Measurements from ENCODE around the gene SUMF2.
"Not testable (repeated sequence)": the region's sequence is repeated elsewhere in the genome, so short reads cannot be mapped to it uniquely, and the experiment has no call there.

The SUMF2 gene

GRCh38 chr7:56063882-56064625, at the start of gene SUMF2:
Gene SUMF2, plus strand, starts transcription at chr7:56064286. Its CDS starts 26 bp downstream, at chr7:56064312.
- DNase-seq: peak; percentile 81

- DNase-seq: not testable (repeated sequence)
Measured at GRCh38 chr7:56017015-56017414, 47.1 kb upstream of the SUMF2 start.

GRCh38 chr7:56019501-56019900, 44.6 kb upstream of the SUMF2 start:
- no peak for DNase-seq

- no peak for DNase-seq
Measured at GRCh38 chr7:56023500-56023899, 40.6 kb upstream of the SUMF2 start.

- DNase-seq: no peak
Measured at GRCh38 chr7:56026538-56026937, 37.5 kb upstream of the SUMF2 start.

- no peak for DNase-seq
Measured at GRCh38 chr7:56028942-56029630, 35.0 kb upstream of the SUMF2 start.

GRCh38 chr7:56030340-56030739, 33.7 kb upstream of the SUMF2 start:
- DNase-seq: no peak

- DNase-seq: not testable (repeated sequence)
Measured at GRCh38 chr7:56031556-56031955, 32.5 kb upstream of the SUMF2 start.

- DNase-seq: not testable (repeated sequence)
Measured at GRCh38 chr7:56032578-56032977, 31.5 kb upstream of the SUMF2 start.

- peak; percentile 90 for DNase-seq
Measured at GRCh38 chr7:56033671-56034432, 30.2 kb upstream of the SUMF2 start.

- DNase-seq: no peak
Measured at GRCh38 chr7:56040730-56041129, 23.4 kb upstream of the SUMF2 start.

- not testable (repeated sequence) for DNase-seq
Measured at GRCh38 chr7:56045758-56046157, 18.3 kb upstream of the SUMF2 start.

GRCh38 chr7:56046721-56047445, 17.2 kb upstream of the SUMF2 start:
- DNase-seq: no peak

- not testable (repeated sequence) for DNase-seq
Measured at GRCh38 chr7:56047446-56048116, 16.5 kb upstream of the SUMF2 start.

GRCh38 chr7:56048245-56048644, 15.8 kb upstream of the SUMF2 start:
- no peak for DNase-seq

- peak; percentile 80 for DNase-seq
Measured at GRCh38 chr7:56048763-56049162, 15.3 kb upstream of the SUMF2 start.

GRCh38 chr7:56051053-56051338, 13.1 kb upstream of the SUMF2 start:
- DNase-seq: no peak

GRCh38 chr7:56051339-56052191, 12.5 kb upstream of the SUMF2 start, which contains the start of the genes CCT6A and PSPH:
Gene CCT6A, plus strand, starts transcription at chr7:56051765. Its CDS starts 84 bp downstream, at chr7:56051849.
Gene PSPH, minus strand, starts transcription at chr7:56051444. Its CDS starts 30,232 bp downstream, at chr7:56021212.
- DNase-seq: peak; percentile 97

- no peak for DNase-seq
Measured at GRCh38 chr7:56053379-56053778, 10.7 kb upstream of the SUMF2 start.

GRCh38 chr7:56053993-56054392, 10.1 kb upstream of the SUMF2 start:
- DNase-seq: no peak

GRCh38 chr7:56062382-56062781, 1.7 kb upstream of the SUMF2 start:
- DNase-seq: no peak

Measured in SHP77 treated with DMSO at 0.1 percent for 48 hours (cell line).